ENCODE data around the gene EIPR1.
A peak's percentile ranks its signal among the peaks of the same experiment; 100 is the strongest.

Gene EIPR1

GRCh38 chr2:3377612-3378432 lies at the start of gene EIPR1:
EIPR1 (minus strand) TSS chr2:3377818; CDS start chr2:3377689, 129 bp downstream.
- peak within 1 kb of the TSS; percentile 90 for H3K27ac ChIP-seq
- no peak for TF ChIP-seq CTCF (conservative IDR thresholded peaks at IDR 0.05)
- TF ChIP-seq ZFX (IDR thresholded peaks at IDR 0.05), result peak; percentile 58; the same call in 1 of the 2 replicates

GRCh38 chr2:3427272-3427671 lies 49.7 kb upstream of the EIPR1 start:
- TF ChIP-seq ZFX (IDR thresholded peaks at IDR 0.05), result no peak
- no peak for TF ChIP-seq CTCF (conservative IDR thresholded peaks at IDR 0.05)
- no peak overlapping the region for H3K27ac ChIP-seq

GRCh38 chr2:3426615-3427014 lies 49.0 kb upstream of the EIPR1 start:
- no peak overlapping the region for H3K27ac ChIP-seq
- no peak for TF ChIP-seq CTCF (conservative IDR thresholded peaks at IDR 0.05)
- TF ChIP-seq ZFX (IDR thresholded peaks at IDR 0.05), result no peak

- TF ChIP-seq CTCF (conservative IDR thresholded peaks at IDR 0.05) (peak; percentile 80), ZFX (IDR thresholded peaks at IDR 0.05) (no peak)
- H3K27ac ChIP-seq, result no peak overlapping the region
Measured at GRCh38 chr2:3424171-3424795, 46.7 kb upstream of the EIPR1 start.

GRCh38 chr2:3423492-3424170 lies 46.0 kb upstream of the EIPR1 start:
- no peak for TF ChIP-seq ZFX (IDR thresholded peaks at IDR 0.05)
- TF ChIP-seq CTCF (conservative IDR thresholded peaks at IDR 0.05), result peak; percentile 98
- no peak overlapping the region for H3K27ac ChIP-seq

GRCh38 chr2:3422161-3422779 lies 44.7 kb upstream of the EIPR1 start:
- TF ChIP-seq ZFX (IDR thresholded peaks at IDR 0.05), result no peak
- no peak for TF ChIP-seq CTCF (conservative IDR thresholded peaks at IDR 0.05)

More at GRCh38 chr2:3422161-3422779, 44.7 kb upstream of the EIPR1 start:
- no peak overlapping the region for H3K27ac ChIP-seq
